NCI-H1105 (cell line): Measurements from ENCODE around the gene UVRAG.
A peak's percentile ranks its signal among the peaks of the same experiment; 100 is the strongest.
"Not testable (repeated sequence)": the region's sequence is repeated elsewhere in the genome, so short reads cannot be mapped to it uniquely, and the experiment has no call there.

ENCODE experiments used
- DNase-seq: peaks from one replicate; lab custom pipeline; 2025; lab: John Stamatoyannopoulos, UW

UVRAG gene

GRCh38 chr11:75879737-75880136 is 64.7 kb downstream of the UVRAG start:
- no peak for DNase-seq

GRCh38 chr11:75880343-75880742 is 65.3 kb downstream of the UVRAG start:
- DNase-seq, result not testable (repeated sequence)

- no peak for DNase-seq
These were observed 69.3 kb downstream of the UVRAG start for GRCh38 chr11:75884321-75884720.

GRCh38 chr11:75888416-75888815 is 73.4 kb downstream of the UVRAG start:
- DNase-seq, result no peak

GRCh38 chr11:75891947-75892739 is 77.1 kb downstream of the UVRAG start:
- no peak for DNase-seq

GRCh38 chr11:75893251-75893650 is 78.2 kb downstream of the UVRAG start:
- no peak for DNase-seq

GRCh38 chr11:75894036-75894585 is 79.1 kb downstream of the UVRAG start:
- no peak for DNase-seq

- peak; percentile 32 for DNase-seq
These were observed 81.9 kb downstream of the UVRAG start for GRCh38 chr11:75896843-75897419.

GRCh38 chr11:75898871-75899270 is 83.9 kb downstream of the UVRAG start:
- no peak for DNase-seq

- no peak for DNase-seq
These were observed 84.8 kb downstream of the UVRAG start for GRCh38 chr11:75899806-75900205.

- DNase-seq, result no peak
These were observed 85.8 kb downstream of the UVRAG start for GRCh38 chr11:75900848-75901247.

GRCh38 chr11:75902631-75903030 is 87.6 kb downstream of the UVRAG start:
- DNase-seq, result no peak

GRCh38 chr11:75903276-75903675 is 88.3 kb downstream of the UVRAG start:
- no peak for DNase-seq

- no peak for DNase-seq
These were observed 90.4 kb downstream of the UVRAG start for GRCh38 chr11:75905434-75905833.

- DNase-seq, result no peak
These were observed 93.0 kb downstream of the UVRAG start for GRCh38 chr11:75907906-75908527.

GRCh38 chr11:75910426-75911145 is 95.6 kb downstream of the UVRAG start:
- no peak for DNase-seq

- DNase-seq, result no peak
These were observed 96.4 kb downstream of the UVRAG start for GRCh38 chr11:75911459-75911858.

GRCh38 chr11:75913984-75914383 is 99.0 kb downstream of the UVRAG start:
- DNase-seq, result no peak

- DNase-seq, result no peak
These were observed 101.9 kb downstream of the UVRAG start for GRCh38 chr11:75916882-75917281.

- no peak for DNase-seq
These were observed 103.3 kb downstream of the UVRAG start for GRCh38 chr11:75918331-75918730.

GRCh38 chr11:75919525-75919924 is 104.5 kb downstream of the UVRAG start:
- no peak for DNase-seq

- DNase-seq, result no peak
These were observed 105.8 kb downstream of the UVRAG start for GRCh38 chr11:75920848-75921247.
